H9 (cell line): ENCODE measurements around the gene NLRP13. TPM values are rescaled to one million over a fixed set of nuclear protein-coding genes. Genes with fewer than 3 reads are reported as not detected.

Experiments
- DNase-seq: peaks from one replicate; pipeline ENCODE4 v3.0.0-alpha.2; 2017
- H2AFZ ChIP-seq: one replicate; pipeline ENCODE4 v1.6.1; 2013; ENCODE audit warnings: mild to moderate bottlenecking, low read length, control low read depth, moderate library complexity
- H2AK5ac ChIP-seq: 2 replicates; pipeline ENCODE4 v1.6.1; 2013; ENCODE audit warnings: low read length, control low read depth, mixed read lengths; ENCODE audit not compliant: insufficient read length
- H2BK120ac ChIP-seq: one replicate; pipeline ENCODE4 v1.6.1; 2013; ENCODE audit warnings: low read depth, mild to moderate bottlenecking, low read length, control low read depth, inconsistent platforms; ENCODE audit not compliant: poor library complexity, severe bottlenecking
- H2BK12ac ChIP-seq: 2 replicates; pipeline ENCODE4 v1.6.1; 2013; ENCODE audit warnings: low read length, control low read depth, mixed read lengths, low read depth; ENCODE audit not compliant: insufficient read length
- H2BK15ac ChIP-seq: 2 replicates; pipeline ENCODE4 v1.6.1; 2013; ENCODE audit warnings: low read depth, low read length, control low read depth
- H2BK20ac ChIP-seq: one replicate; pipeline ENCODE4 v1.6.1; 2013; ENCODE audit warnings: low read depth, mild to moderate bottlenecking, low read length, control low read depth, inconsistent platforms; ENCODE audit not compliant: poor library complexity, severe bottlenecking
- H2BK5ac ChIP-seq: 2 replicates; pipeline ENCODE4 v1.6.1; 2013; ENCODE audit warnings: low read length, control low read depth, mixed read lengths; ENCODE audit not compliant: insufficient read length
- H3K14ac ChIP-seq: 2 replicates; pipeline ENCODE4 v1.6.1; 2013; ENCODE audit warnings: low read length, control low read depth; ENCODE audit not compliant: insufficient read depth
- H3K18ac ChIP-seq: 2 replicates; pipeline ENCODE4 v1.6.1; 2013; ENCODE audit warnings: low read depth, mild to moderate bottlenecking, mixed read lengths, low read length, control low read depth; ENCODE audit not compliant: insufficient read length
- H3K23ac ChIP-seq: 2 replicates; pipeline ENCODE4 v1.6.1; 2013; ENCODE audit warnings: low read length, control low read depth, mixed read lengths, low read depth; ENCODE audit not compliant: insufficient read length
- H3K23me2 ChIP-seq: 2 replicates; pipeline ENCODE4 v1.6.1; 2013; ENCODE audit warnings: low read depth, mild to moderate bottlenecking, mixed read lengths, low read length, control low read depth; ENCODE audit not compliant: insufficient read length, poor library complexity, severe bottlenecking
- H3K27ac ChIP-seq: 2 replicates; pipeline ENCODE4 v1.5.1; 2013; ENCODE audit warnings: low read length, control low read depth, mixed read lengths, low read depth; ENCODE audit not compliant: insufficient read length
- H3K27me3 ChIP-seq: 2 replicates; pipeline ENCODE4 v1.6.1; 2013; ENCODE audit warnings: low read length, control low read depth, inconsistent platforms; ENCODE audit not compliant: insufficient read depth
- H3K4ac ChIP-seq: 2 replicates; pipeline ENCODE4 v1.6.1; 2013; ENCODE audit warnings: low read depth, mild to moderate bottlenecking, control low read depth, inconsistent platforms, low read length, moderate library complexity
- H3K4me1 ChIP-seq: 2 replicates; pipeline ENCODE4 v1.6.1; 2013; ENCODE audit warnings: low read length, control low read depth, inconsistent platforms; ENCODE audit not compliant: insufficient read depth
- H3K4me2 ChIP-seq: 2 replicates; pipeline ENCODE4 v1.6.1; 2013; ENCODE audit warnings: low read length, control low read depth, mixed read lengths; ENCODE audit not compliant: insufficient read length, insufficient read depth
- H3K56ac ChIP-seq: 2 replicates; pipeline ENCODE4 v1.6.1; 2013; ENCODE audit warnings: low read depth, mild to moderate bottlenecking, mixed read lengths, low read length, control low read depth; ENCODE audit not compliant: insufficient read length
- H3K79me1 ChIP-seq: 2 replicates; pipeline ENCODE4 v1.6.1; 2013; ENCODE audit warnings: low read depth, mild to moderate bottlenecking, moderate library complexity, low read length, control low read depth, inconsistent platforms; ENCODE audit not compliant: insufficient read depth, poor library complexity, severe bottlenecking
- H3K79me2 ChIP-seq: 2 replicates; pipeline ENCODE4 v1.6.1; 2013; ENCODE audit warnings: low read length, control low read depth, inconsistent platforms; ENCODE audit not compliant: insufficient read depth
- H3K9ac ChIP-seq: 2 replicates; pipeline ENCODE4 v1.6.1; 2013; ENCODE audit warnings: low read length, control low read depth, mixed read lengths; ENCODE audit not compliant: insufficient read length; ENCODE audit errors: extremely low read depth
- H3K9me3 ChIP-seq: one replicate; pipeline ENCODE4 v1.6.1; 2013; ENCODE audit warnings: low read depth, low read length, inconsistent platforms; ENCODE audit not compliant: control insufficient read depth
- H3T11ph ChIP-seq: one replicate; pipeline ENCODE4 v1.6.1; 2013; ENCODE audit warnings: mild to moderate bottlenecking, low read length, control low read depth, inconsistent platforms
- H4K20me1 ChIP-seq: one replicate; pipeline ENCODE4 v1.6.1; 2013; ENCODE audit not compliant: control insufficient read depth, insufficient read length, insufficient read depth
- H4K5ac ChIP-seq: 2 replicates; pipeline ENCODE4 v1.6.1; 2013; ENCODE audit warnings: low read depth, mild to moderate bottlenecking, mixed read lengths, low read length, control low read depth; ENCODE audit not compliant: insufficient read length
- H4K8ac ChIP-seq: replicated peaks from 2 replicates; pipeline ENCODE4 v1.6.1; 2013; ENCODE audit warnings: low read length, control low read depth, mixed read lengths, low read depth; ENCODE audit not compliant: insufficient read length
- H4K91ac ChIP-seq: 2 replicates; pipeline ENCODE4 v1.6.1; 2013; ENCODE audit warnings: low read depth, mild to moderate bottlenecking, moderate library complexity, mixed read lengths, low read length, control low read depth; ENCODE audit not compliant: insufficient read length
- H3K27ac Mint-ChIP-seq, 3 experiments: 2 replicates in 2 of 3; 3 replicates in 1 of 3; pipeline ENCODE4 v1.8.0; 2020 to 2021; ENCODE audit warnings: mixed read lengths in 3 of 3, mild to moderate bottlenecking in 1 of 3, moderate library complexity in 1 of 3
- H3K27me3 Mint-ChIP-seq: 2 replicates; pipeline ENCODE4 v1.8.0; 2021; ENCODE audit warnings: low read depth, mild to moderate bottlenecking, moderate library complexity, mixed read lengths
- H3K36me3 Mint-ChIP-seq, 3 experiments: 2 replicates in 2 of 3; 3 replicates in 1 of 3; pipeline ENCODE4 v1.8.0; 2020 to 2021; ENCODE audit warnings: low read depth in 3 of 3, mixed read lengths in 3 of 3; ENCODE audit not compliant: insufficient read depth in 1 of 3
- H3K4me1 Mint-ChIP-seq, 2 experiments: 2 replicates each; pipeline ENCODE4 v1.8.0; 2020; ENCODE audit warnings: mixed read lengths in 2 of 2
- H3K4me3 Mint-ChIP-seq, 2 experiments: 2 replicates in 1 of 2; 3 replicates in 1 of 2; pipeline ENCODE4 v1.8.0; 2020 to 2021; ENCODE audit warnings: mild to moderate bottlenecking in 2 of 2, mixed read lengths in 2 of 2, moderate library complexity in 1 of 2
- H3K9me3 Mint-ChIP-seq, 2 experiments: 2 replicates in 1 of 2; 3 replicates in 1 of 2; pipeline ENCODE4 v1.8.0; 2020; ENCODE audit warnings: mild to moderate bottlenecking in 2 of 2, mixed read lengths in 2 of 2, moderate library complexity in 1 of 2
- CTCF ChIP-seq: fragments of 200-600 bp; sonication (generic); conservative IDR thresholded peaks from 3 replicates; pipeline ENCODE4 v1.8.0; 2021; ENCODE audit warnings: antibody characterized with exemption, mild to moderate bottlenecking
- WGBS: extraction: QIAGEN DNeasy Blood & Tissue Kit; methylation state at CpG from one replicate; pipeline ENCODE4 v1.1.7; 2013; ENCODE audit warnings: missing lambda C conversion rate, low lambda C conversion rate, mixed read lengths; ENCODE audit not compliant: insufficient read length; ENCODE audit errors: extremely low coverage; 5-methylcytosine and 5-hydroxymethylcytosine counted together
- total RNA-seq: library from RNA; stranded (reverse); gene quantifications from 2 replicates; pipeline ENCODE4 v1.2.1, GENCODE V29; 2021

Gene NLRP13
- total RNA-seq, 1 experiment from 2014 or later, result not detected

DNA sequence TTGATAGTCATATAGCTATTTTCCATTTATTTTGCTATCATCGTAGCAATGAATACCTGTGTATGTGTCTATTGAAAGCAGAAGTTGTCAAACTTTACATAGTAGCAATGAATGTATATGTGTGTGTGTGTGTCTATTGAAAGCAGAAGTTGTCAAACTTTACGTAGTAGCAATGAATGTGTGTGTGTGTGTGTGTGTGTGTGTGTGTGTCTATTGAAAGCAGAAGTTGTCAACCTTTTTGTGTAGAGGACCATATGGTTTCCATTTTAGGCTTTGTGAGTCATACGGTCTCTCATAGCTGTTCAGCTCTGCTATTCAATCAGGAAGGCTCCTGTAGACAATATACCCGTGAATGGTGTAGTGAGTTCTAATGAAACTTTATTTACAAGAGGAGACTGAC is 75.0 kb downstream of the NLRP13 start:
- H3T11ph ChIP-seq, result no peak overlapping the region
- no peaks in the 10 kb centered on the region for H3K4me1 Mint-ChIP-seq
- H2BK20ac ChIP-seq, result no peak overlapping the region
- no peak overlapping the region for H2BK15ac ChIP-seq
- peaks cover 92 to 97% of the 10 kb centered on the region in 2 experiments for H3K9me3 Mint-ChIP-seq
- no peak overlapping the region for H3K4ac ChIP-seq
- H3K18ac ChIP-seq, result no peak overlapping the region
- DNase-seq, result no peak
- H2AK5ac ChIP-seq, result no peak overlapping the region
- H4K91ac ChIP-seq, result no peak overlapping the region
- H2BK120ac ChIP-seq, result no peak overlapping the region
- no peaks in the 10 kb centered on the region for H3K79me2 ChIP-seq
- WGBS, result no CpG with 5 or more reads among the region's 4 CpGs
- H3K9me3 ChIP-seq, result peaks cover 94% of the 10 kb centered on the region
- H2BK5ac ChIP-seq, result no peak overlapping the region
- H3K4me3 Mint-ChIP-seq, result no peak overlapping the region
- H4K8ac ChIP-seq, result no peak overlapping the region
- no peak overlapping the region for H3K4me2 ChIP-seq
- TF ChIP-seq CTCF, result no peak
- no peaks in the 10 kb centered on the region for H4K20me1 ChIP-seq
- no peak overlapping the region for H3K14ac ChIP-seq
- H3K79me1 ChIP-seq, result no peaks in the 10 kb centered on the region
- peaks cover 6 to 19% (median 10%) of the 10 kb centered on the region in 3 experiments; a peak in 6 of 7 replicates for H3K36me3 Mint-ChIP-seq
- H3K27me3 Mint-ChIP-seq, result peaks cover 3% of the 10 kb centered on the region
- H3K23me2 ChIP-seq, result no peaks in the 10 kb centered on the region
- H3K56ac ChIP-seq, result no peak overlapping the region
- no peak overlapping the region for H3K27ac Mint-ChIP-seq
- H4K5ac ChIP-seq, result no peak overlapping the region
- no peaks in the 10 kb centered on the region for H3K27me3 ChIP-seq
- no peaks in the 10 kb centered on the region for H3K4me1 ChIP-seq
- H2BK12ac ChIP-seq, result no peak overlapping the region
- H2AFZ ChIP-seq, result no peak overlapping the region
- H3K23ac ChIP-seq, result no peak overlapping the region
- H3K9ac ChIP-seq, result no peak overlapping the region
- no peak overlapping the region for H3K27ac ChIP-seq
